ENCODE measurements around the gene WASHC2A.
"Not testable (repeated sequence)": the region's sequence is repeated elsewhere in the genome, so short reads cannot be mapped to it uniquely, and the experiment has no call there.

DNA sequence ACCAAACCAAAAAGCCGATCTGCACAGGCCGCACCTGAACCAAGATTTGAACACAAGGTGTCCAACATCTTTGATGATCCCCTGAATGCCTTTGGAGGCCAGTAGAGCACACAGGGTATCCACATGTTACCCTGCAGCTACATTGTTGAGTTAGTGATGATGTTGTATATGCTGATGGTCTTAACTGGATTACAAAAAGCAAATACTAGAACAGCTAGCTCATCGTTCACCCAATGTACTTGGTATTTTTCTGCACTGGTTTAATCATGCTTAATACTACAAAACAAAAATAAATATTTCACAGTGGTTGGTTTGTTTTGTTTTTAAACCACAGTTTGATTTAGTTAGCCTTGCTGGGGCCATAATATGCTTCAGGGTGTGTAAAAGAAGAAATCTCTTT, 65.1 kb downstream of the WASHC2A start:
- TF ChIP-seq, protein P1, sequence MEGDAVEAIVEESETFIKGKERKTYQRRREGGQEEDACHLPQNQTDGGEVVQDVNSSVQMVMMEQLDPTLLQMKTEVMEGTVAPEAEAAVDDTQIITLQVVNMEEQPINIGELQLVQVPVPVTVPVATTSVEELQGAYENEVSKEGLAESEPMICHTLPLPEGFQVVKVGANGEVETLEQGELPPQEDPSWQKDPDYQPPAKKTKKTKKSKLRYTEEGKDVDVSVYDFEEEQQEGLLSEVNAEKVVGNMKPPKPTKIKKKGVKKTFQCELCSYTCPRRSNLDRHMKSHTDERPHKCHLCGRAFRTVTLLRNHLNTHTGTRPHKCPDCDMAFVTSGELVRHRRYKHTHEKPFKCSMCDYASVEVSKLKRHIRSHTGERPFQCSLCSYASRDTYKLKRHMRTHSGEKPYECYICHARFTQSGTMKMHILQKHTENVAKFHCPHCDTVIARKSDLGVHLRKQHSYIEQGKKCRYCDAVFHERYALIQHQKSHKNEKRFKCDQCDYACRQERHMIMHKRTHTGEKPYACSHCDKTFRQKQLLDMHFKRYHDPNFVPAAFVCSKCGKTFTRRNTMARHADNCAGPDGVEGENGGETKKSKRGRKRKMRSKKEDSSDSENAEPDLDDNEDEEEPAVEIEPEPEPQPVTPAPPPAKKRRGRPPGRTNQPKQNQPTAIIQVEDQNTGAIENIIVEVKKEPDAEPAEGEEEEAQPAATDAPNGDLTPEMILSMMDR (optimal IDR thresholded peaks at IDR 0.05 in 1 of 3, IDR thresholded peaks at IDR 0.05 in 1 of 3, conservative IDR thresholded peaks at IDR 0.05 in 1 of 3; ENCODE audit: extremely low read depth in 1 of 3, insufficient read depth in 2 of 3, low read length in 3 of 3) = not testable (repeated sequence)
- TF ChIP-seq EZH2 (IDR thresholded peaks at IDR 0.05; ENCODE audit: low read length) = not testable (repeated sequence)

Measured in keratinocyte (primary cell).